B cell (primary cell): ENCODE data around the gene UBQLNL.

Source experiments
- EZH2 ChIP-seq: IDR thresholded peaks from 2 replicates; pipeline ENCODE4 v1.6.1; 2012; ENCODE audit warnings: borderline replicate concordance, low read depth, mild to moderate bottlenecking, moderate library complexity, low read length; ENCODE audit not compliant: insufficient read depth, poor library complexity, severe bottlenecking
- TF ChIP-seq, protein P1 (sequence below): fragments of 200-600 bp; IDR thresholded peaks from one replicate; pipeline ENCODE4 v1.8.0; 2022; ENCODE audit warnings: antibody characterized with exemption, mild to moderate bottlenecking

DNA sequence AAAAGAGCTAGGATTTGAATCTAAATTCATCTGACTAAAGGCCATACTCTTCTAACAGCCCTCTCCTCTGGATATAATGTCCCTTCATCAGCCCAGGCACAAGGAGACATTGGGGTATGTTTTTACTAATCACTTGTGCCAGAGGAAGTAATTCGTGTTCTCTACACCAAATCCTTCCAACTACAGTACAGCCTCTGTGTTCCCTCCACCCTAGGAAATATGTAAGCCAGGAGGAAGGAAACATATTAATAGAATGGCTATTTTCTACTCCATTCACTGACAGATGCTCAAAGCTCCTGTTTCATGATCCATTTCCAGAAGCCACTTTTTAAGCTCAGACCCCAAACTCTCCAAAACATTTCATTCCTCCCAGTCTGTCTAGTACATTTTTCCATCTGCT, 12.0 kb upstream of the UBQLNL start:
- TF ChIP-seq, protein P1, sequence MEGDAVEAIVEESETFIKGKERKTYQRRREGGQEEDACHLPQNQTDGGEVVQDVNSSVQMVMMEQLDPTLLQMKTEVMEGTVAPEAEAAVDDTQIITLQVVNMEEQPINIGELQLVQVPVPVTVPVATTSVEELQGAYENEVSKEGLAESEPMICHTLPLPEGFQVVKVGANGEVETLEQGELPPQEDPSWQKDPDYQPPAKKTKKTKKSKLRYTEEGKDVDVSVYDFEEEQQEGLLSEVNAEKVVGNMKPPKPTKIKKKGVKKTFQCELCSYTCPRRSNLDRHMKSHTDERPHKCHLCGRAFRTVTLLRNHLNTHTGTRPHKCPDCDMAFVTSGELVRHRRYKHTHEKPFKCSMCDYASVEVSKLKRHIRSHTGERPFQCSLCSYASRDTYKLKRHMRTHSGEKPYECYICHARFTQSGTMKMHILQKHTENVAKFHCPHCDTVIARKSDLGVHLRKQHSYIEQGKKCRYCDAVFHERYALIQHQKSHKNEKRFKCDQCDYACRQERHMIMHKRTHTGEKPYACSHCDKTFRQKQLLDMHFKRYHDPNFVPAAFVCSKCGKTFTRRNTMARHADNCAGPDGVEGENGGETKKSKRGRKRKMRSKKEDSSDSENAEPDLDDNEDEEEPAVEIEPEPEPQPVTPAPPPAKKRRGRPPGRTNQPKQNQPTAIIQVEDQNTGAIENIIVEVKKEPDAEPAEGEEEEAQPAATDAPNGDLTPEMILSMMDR: no peak
- no peak for TF ChIP-seq EZH2
